ENCODE measurements around the gene TMEM86B.

The TMEM86B gene

GRCh38 chr19:55228403-55229031 is at the start of gene TMEM86B:
Gene TMEM86B, minus strand, starts transcription at chr19:55228763. Its CDS starts 22 bp downstream, at chr19:55228741.
- no peak within 1 kb of the TSS for H3K27ac ChIP-seq
- H3K36me3 ChIP-seq, result peaks cover 38 to 84% (median 58%) of the 10 kb centered on the region in 3 donors
- H3K4me1 ChIP-seq, result no peaks in the 10 kb centered on the region
- no peak within 1 kb of the TSS for H3K4me3 ChIP-seq
- no peaks in the 10 kb centered on the region for H3K9me3 ChIP-seq
- no peak for DNase-seq
- intact Hi-C loops (cut with DNase I; ENCODE audit: low total_unique reads), result no loop called here
- H3K27me3 ChIP-seq, result no peaks in the 10 kb centered on the region
- no peak for TF ChIP-seq CTCF (IDR thresholded peaks at IDR 0.05)

GRCh38 chr19:55277494-55277893 is 48.9 kb upstream of the TMEM86B start:
- H3K36me3 ChIP-seq, result peaks cover 13 to 53% (median 34%) of the 10 kb centered on the region in 3 donors
- peaks cover 4 to 10% (median 9%) of the 10 kb centered on the region in 4 donors for H3K4me1 ChIP-seq
- no peak overlapping the region for H3K27ac ChIP-seq
- intact Hi-C loops (cut with DNase I; ENCODE audit: low total_unique reads), result no loop called here
- TF ChIP-seq CTCF (IDR thresholded peaks at IDR 0.05), result no peak
- H3K4me3 ChIP-seq, result no peak overlapping the region
- no peak for DNase-seq
- H3K27me3 ChIP-seq, result peaks cover 0 to 2% of the 10 kb centered on the region in 2 donors
- no peaks in the 10 kb centered on the region for H3K9me3 ChIP-seq

- no peak for DNase-seq
- H3K4me3 ChIP-seq, result no peak overlapping the region
- intact Hi-C loops (cut with DNase I; ENCODE audit: low total_unique reads), result no loop called here
- no peaks in the 10 kb centered on the region for H3K9me3 ChIP-seq
- peaks cover 4 to 10% (median 9%) of the 10 kb centered on the region in 4 donors for H3K4me1 ChIP-seq
- H3K36me3 ChIP-seq, result peaks cover 13 to 60% (median 38%) of the 10 kb centered on the region in 3 donors
- H3K27ac ChIP-seq, result no peak overlapping the region
- H3K27me3 ChIP-seq, result no peaks in the 10 kb centered on the region
- TF ChIP-seq CTCF (IDR thresholded peaks at IDR 0.05), result no peak
Observed at GRCh38 chr19:55276720-55277430, 48.3 kb upstream of the TMEM86B start.

GRCh38 chr19:55275851-55276719 is 47.5 kb upstream of the TMEM86B start:
- peaks cover 13 to 67% (median 46%) of the 10 kb centered on the region in 3 donors for H3K36me3 ChIP-seq
- no peak overlapping the region for H3K27ac ChIP-seq
- no peak for DNase-seq
- intact Hi-C loops (cut with DNase I; ENCODE audit: low total_unique reads), result no loop called here
- no peak overlapping the region for H3K4me3 ChIP-seq
- no peaks in the 10 kb centered on the region for H3K27me3 ChIP-seq
- TF ChIP-seq CTCF (IDR thresholded peaks at IDR 0.05), result no peak
- H3K4me1 ChIP-seq, result peaks cover 4 to 10% (median 9%) of the 10 kb centered on the region in 4 donors
- H3K9me3 ChIP-seq, result no peaks in the 10 kb centered on the region

GRCh38 chr19:55273978-55274707 is 45.6 kb upstream of the TMEM86B start:
- TF ChIP-seq CTCF (IDR thresholded peaks at IDR 0.05), result no peak

More at GRCh38 chr19:55273978-55274707, 45.6 kb upstream of the TMEM86B start:
- Histone ChIP-seq H3K27me3 (no peaks in the 10 kb centered on the region), H3K27ac (no peak overlapping the region), H3K4me3 (no peak overlapping the region), H3K4me1 (peaks cover under 1 to 5% (median 3%) of the 10 kb centered on the region in 4 donors), H3K36me3 (peaks cover 13 to 87% (median 48%) of the 10 kb centered on the region in 3 donors), H3K9me3 (no peaks in the 10 kb centered on the region)
- intact Hi-C loops (cut with DNase I; ENCODE audit: low total_unique reads), result no loop called here
- no peak for DNase-seq

Data from tibial artery (tissue), 4 donors.